ACC112 (cell line): ENCODE measurements around the gene HNRNPM.

Experiments used
- H2AFZ ChIP-seq: fragments of 200-600 bp; sonication (generic); one replicate; pipeline ENCODE4 v1.6.0; 2017; ENCODE audit warnings: antibody characterized with exemption, low read length; ENCODE audit not compliant: unreplicated experiment
- H3K27ac ChIP-seq: fragments of 200-600 bp; sonication (generic); 2 replicates; pipeline ENCODE4 v1.5.1; 2014; ENCODE audit warnings: low read depth, mild to moderate bottlenecking, antibody characterized with exemption, low read length, moderate library complexity
- H3K27me3 ChIP-seq: fragments of 200-600 bp; sonication (generic); 2 replicates; pipeline ENCODE4 v1.6.1; 2014; ENCODE audit warnings: mild to moderate bottlenecking, antibody characterized with exemption, low read length, moderate library complexity, mixed read lengths; ENCODE audit not compliant: insufficient read depth
- H3K36me3 ChIP-seq: fragments of 200-600 bp; sonication (generic); 2 replicates; pipeline ENCODE4 v1.6.1; 2016; ENCODE audit warnings: mild to moderate bottlenecking, antibody characterized with exemption, low read length, moderate library complexity, mixed read lengths; ENCODE audit not compliant: insufficient read depth
- H3K4me1 ChIP-seq: fragments of 200-600 bp; sonication (generic); one replicate; pipeline ENCODE4 v1.6.1; 2016; ENCODE audit warnings: low read length, mixed read lengths; ENCODE audit not compliant: insufficient read depth, unreplicated experiment, control insufficient read depth
- H3K4me3 ChIP-seq: fragments of 200-600 bp; sonication (generic); 2 replicates; pipeline ENCODE4 v1.5.1; 2014; ENCODE audit warnings: mild to moderate bottlenecking, low read depth, low read length
- H3K79me2 ChIP-seq: fragments of 200-600 bp; sonication (generic); one replicate; pipeline ENCODE4 v1.6.0; 2016; ENCODE audit warnings: low read length; ENCODE audit not compliant: control insufficient read depth, unreplicated experiment, insufficient read depth

Gene HNRNPM

GRCh38 chr19:8525401-8525684 is 80.6 kb downstream of the HNRNPM start:
- peak overlapping the region; percentile 64 for H2AFZ ChIP-seq
- peak overlapping the region; percentile 73 for H3K4me3 ChIP-seq
- peaks cover 2% of the 10 kb centered on the region for H3K79me2 ChIP-seq
- 0 out of 2 replicates have a peak overlapping the region, but pooled peaks have one; percentile 19 for H3K27ac ChIP-seq
- H3K36me3 ChIP-seq, result no peaks in the 10 kb centered on the region
- H3K4me1 ChIP-seq, result no peaks in the 10 kb centered on the region
- H3K27me3 ChIP-seq, result no peaks in the 10 kb centered on the region

DNA sequence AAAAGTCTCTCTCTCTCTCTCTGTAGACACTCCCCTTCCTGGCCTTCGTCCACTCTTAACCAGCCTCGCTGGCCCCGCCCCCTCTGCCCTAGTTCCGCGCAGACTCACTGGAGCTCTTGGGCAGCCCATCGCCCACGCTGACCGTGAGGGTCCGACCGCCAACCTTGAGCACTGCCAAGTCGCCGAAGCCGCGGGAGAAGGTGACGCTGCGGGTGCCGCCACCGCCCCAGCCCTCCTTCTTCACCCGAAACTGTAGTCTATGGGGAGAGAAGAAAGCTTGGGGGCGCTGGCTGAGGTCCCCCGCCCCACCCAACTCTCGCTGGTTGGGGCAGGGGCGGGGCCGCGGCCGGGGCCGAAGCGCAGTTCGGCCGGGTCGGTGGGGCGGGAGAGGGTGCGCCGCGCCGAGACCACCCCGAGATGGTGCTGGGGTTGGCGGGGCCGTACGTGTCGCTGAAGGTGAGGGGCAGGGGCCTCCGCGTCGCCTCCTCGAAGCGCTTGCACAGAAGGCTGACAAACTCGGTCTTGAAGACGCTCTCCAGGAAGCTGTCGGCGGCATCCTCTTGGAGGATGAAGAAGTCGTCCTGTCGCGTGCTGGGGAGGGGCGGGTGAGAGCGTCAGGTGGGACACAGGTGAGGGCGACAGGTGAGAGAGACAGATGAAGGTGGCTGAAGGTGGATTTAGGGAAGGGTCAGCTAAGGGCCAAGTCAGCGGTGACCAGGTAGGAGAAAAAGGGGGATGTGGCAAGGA is 81.7 kb downstream of the HNRNPM start:
- Histone ChIP-seq H3K4me3 (peak overlapping the region; percentile 97), H3K27me3 (no peaks in the 10 kb centered on the region), H3K36me3 (no peaks in the 10 kb centered on the region), H3K4me1 (no peaks in the 10 kb centered on the region), H3K27ac (peak overlapping the region; percentile 77), H2AFZ (peak overlapping the region; percentile 93), H3K79me2 (peaks cover 2% of the 10 kb centered on the region)

DNA sequence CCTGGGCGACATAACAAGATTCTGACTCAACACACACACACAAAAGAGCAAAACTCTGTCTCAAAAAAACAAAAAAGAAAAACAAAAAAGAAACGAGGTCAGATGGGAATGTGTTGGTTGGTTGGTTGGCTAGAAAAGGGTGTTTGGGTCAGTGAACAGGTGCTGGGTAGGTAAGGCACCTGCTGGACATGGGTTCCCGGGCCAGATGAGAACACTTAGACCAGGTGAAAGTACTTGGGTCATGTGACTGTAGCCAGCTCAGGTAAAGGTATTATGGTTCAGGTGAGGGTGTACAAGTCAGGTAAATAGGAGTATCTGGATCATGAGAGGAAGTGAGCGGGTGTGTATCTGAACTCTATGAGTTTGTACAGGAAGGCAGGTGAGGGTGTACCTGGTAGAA is 83.7 kb downstream of the HNRNPM start:
- H3K4me1 ChIP-seq, result no peaks in the 10 kb centered on the region
- H3K36me3 ChIP-seq, result no peaks in the 10 kb centered on the region
- no peaks in the 10 kb centered on the region for H3K27me3 ChIP-seq
- no peak overlapping the region for H3K4me3 ChIP-seq
- H3K79me2 ChIP-seq, result peaks cover 2% of the 10 kb centered on the region
- no peak overlapping the region for H3K27ac ChIP-seq
- no peak overlapping the region for H2AFZ ChIP-seq

GRCh38 chr19:8529369-8530006 is 84.7 kb downstream of the HNRNPM start:
- Histone ChIP-seq H3K4me1 (no peaks in the 10 kb centered on the region), H3K27ac (no peak overlapping the region), H3K79me2 (peaks cover 2% of the 10 kb centered on the region), H3K36me3 (no peaks in the 10 kb centered on the region), H2AFZ (no peak overlapping the region), H3K27me3 (no peaks in the 10 kb centered on the region), H3K4me3 (no peak overlapping the region)

GRCh38 chr19:8530061-8530679 is 85.4 kb downstream of the HNRNPM start:
- Histone ChIP-seq H3K27me3 (no peaks in the 10 kb centered on the region), H3K4me1 (no peaks in the 10 kb centered on the region), H3K36me3 (no peaks in the 10 kb centered on the region), H3K27ac (no peak overlapping the region), H3K4me3 (no peak overlapping the region), H3K79me2 (peaks cover 2% of the 10 kb centered on the region), H2AFZ (no peak overlapping the region)

GRCh38 chr19:8531470-8531869 is 86.7 kb downstream of the HNRNPM start:
- H3K36me3 ChIP-seq, result no peaks in the 10 kb centered on the region
- H3K27ac ChIP-seq, result no peak overlapping the region
- no peaks in the 10 kb centered on the region for H3K27me3 ChIP-seq
- no peak overlapping the region for H2AFZ ChIP-seq
- H3K79me2 ChIP-seq, result peaks cover 2% of the 10 kb centered on the region
- H3K4me3 ChIP-seq, result no peak overlapping the region
- no peaks in the 10 kb centered on the region for H3K4me1 ChIP-seq

DNA sequence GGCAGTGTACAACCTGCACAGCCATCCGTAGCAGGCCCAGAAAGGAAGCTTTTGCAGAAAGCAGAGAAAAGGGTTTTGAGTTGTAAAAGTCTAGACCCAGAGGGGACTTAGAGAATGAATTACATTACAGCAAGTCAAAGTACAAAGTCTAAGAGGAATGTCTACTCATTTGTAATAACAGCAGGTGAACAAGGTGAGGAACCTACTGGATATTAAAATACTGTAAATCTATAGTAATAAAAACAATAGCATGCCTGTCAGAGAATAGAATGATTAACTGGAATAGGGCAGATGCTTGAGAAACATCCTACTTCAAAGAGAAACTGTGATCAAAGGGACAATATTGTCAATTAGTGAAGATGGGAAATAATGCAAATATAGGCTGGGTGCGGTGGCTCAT is 87.5 kb downstream of the HNRNPM start:
- Histone ChIP-seq H3K36me3 (no peaks in the 10 kb centered on the region), H2AFZ (no peak overlapping the region), H3K27me3 (no peaks in the 10 kb centered on the region), H3K4me1 (no peaks in the 10 kb centered on the region), H3K4me3 (no peak overlapping the region), H3K79me2 (peaks cover 2% of the 10 kb centered on the region), H3K27ac (no peak overlapping the region)

GRCh38 chr19:8536282-8536681 is 91.5 kb downstream of the HNRNPM start:
- Histone ChIP-seq H3K27me3 (no peaks in the 10 kb centered on the region), H3K27ac (no peak overlapping the region), H2AFZ (no peak overlapping the region), H3K79me2 (no peaks in the 10 kb centered on the region), H3K4me1 (peaks cover 2% of the 10 kb centered on the region), H3K4me3 (no peak overlapping the region), H3K36me3 (no peaks in the 10 kb centered on the region)

GRCh38 chr19:8537099-8537498 is 92.3 kb downstream of the HNRNPM start:
- Histone ChIP-seq H3K27me3 (no peaks in the 10 kb centered on the region), H2AFZ (no peak overlapping the region), H3K27ac (no peak overlapping the region), H3K36me3 (no peaks in the 10 kb centered on the region), H3K4me3 (no peak overlapping the region), H3K4me1 (peaks cover 2% of the 10 kb centered on the region), H3K79me2 (no peaks in the 10 kb centered on the region)
